DOHH2 (cell line): Measurements from ENCODE around the gene CRIM1.

ENCODE experiments used
- CTCF ChIP-seq: fragments of 200-600 bp; sonication (generic); IDR thresholded peaks from one replicate; pipeline ENCODE4 v1.5.1; 2014; ENCODE audit warnings: antibody characterized with exemption, mild to moderate bottlenecking, low read depth, low read length; ENCODE audit not compliant: poor library complexity, severe bottlenecking
- EZH2phosphoT487 ChIP-seq: fragments of 200-600 bp; sonication (generic); IDR thresholded peaks from 2 replicates; pipeline ENCODE4 v1.6.1; 2017; ENCODE audit warnings: borderline replicate concordance, mild to moderate bottlenecking, antibody characterized with exemption, low read length, moderate library complexity, mixed read lengths

DNA sequence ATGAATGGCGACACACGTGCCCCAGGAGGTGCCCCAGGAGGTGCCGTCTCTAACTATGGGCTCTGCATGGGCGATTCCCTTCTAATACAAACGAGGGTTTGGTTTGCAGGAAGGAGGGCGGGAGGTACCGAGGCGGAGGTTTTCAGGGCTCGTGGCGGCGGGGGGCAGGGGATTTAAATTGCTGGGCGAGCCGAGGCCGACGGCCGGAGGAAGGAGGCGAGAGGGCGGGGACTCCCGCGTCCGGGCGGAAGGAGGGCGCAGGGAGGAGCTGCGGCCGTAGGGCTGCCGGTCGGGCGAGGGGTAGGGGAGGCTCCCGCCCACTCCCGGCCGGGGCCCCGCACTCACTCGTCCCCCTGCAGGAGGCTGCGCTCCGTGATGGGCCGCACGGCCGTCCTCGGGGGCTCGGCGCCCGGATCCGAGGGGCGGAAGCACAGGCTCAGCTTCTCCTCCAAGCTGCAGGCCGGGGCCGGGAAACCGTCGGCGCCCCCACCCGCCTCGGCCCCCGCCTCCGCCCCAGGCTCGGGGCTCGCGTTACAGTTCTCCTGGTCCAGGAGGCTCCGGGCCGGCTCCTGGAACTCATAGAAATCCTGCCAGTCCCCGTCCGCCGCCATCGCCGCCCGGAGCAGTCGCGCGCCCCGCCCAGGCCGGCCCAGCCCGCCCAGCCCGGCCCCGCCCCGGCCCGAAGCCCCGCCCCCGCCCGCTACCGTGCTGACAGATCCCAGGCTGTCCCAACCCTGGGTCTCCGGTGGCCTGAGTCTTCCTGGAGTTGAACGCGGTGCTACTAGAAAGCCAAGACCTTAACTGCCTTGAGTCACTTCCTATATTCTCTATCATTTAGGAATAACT is 242.2 kb downstream of the CRIM1 start, which contains the start of gene FEZ2:
- no peak for TF ChIP-seq CTCF
- TF ChIP-seq EZH2phosphoT487, result no peak
